ENCODE data around the gene FAM120B. TPM values are rescaled to one million over a fixed set of nuclear protein-coding genes. Genes with fewer than 3 reads are reported as not detected.
"Not testable (repeated sequence)": the region's sequence is repeated elsewhere in the genome, so short reads cannot be mapped to it uniquely, and the experiment has no call there.

The FAM120B gene
- total and polyA plus RNA-seq, 4 experiments from 2014 or later, result 22.7 to 48.6 (median 40.1) TPM

- H3K27ac Mint-ChIP-seq, result no peak overlapping the region
These were observed 8.4 kb downstream of the FAM120B start for GRCh38 chr6:170314983-170315382.

GRCh38 chr6:170316071-170316470 lies 9.5 kb downstream of the FAM120B start:
- Mint-ChIP-seq H3K4me3 (no peak overlapping the region), H3K36me3 (peaks cover 30 to 53% of the 10 kb centered on the region in 2 donors), H3K4me1 (peaks cover 36 to 65% (median 50%) of the 10 kb centered on the region in 4 donors), H3K27ac (peak overlapping the region in 1 of 7 donors; percentile 57), H3K9me3 (no peaks in the 10 kb centered on the region), H3K27me3 (no peaks in the 10 kb centered on the region)
- ChIA-PET CTCF (ENCODE audit: partially characterized antibody) (no interaction called here), POLR2A (ENCODE audit: partially characterized antibody) (no interaction called here)
- no peaks in the 10 kb centered on the region for H3K27me3 ChIP-seq (ENCODE audit: insufficient read depth, low read length)
- peaks cover 10% of the 10 kb centered on the region for H3K36me3 ChIP-seq (ENCODE audit: insufficient read depth, low read length)
- no peaks in the 10 kb centered on the region for H3K9me3 ChIP-seq (ENCODE audit: control insufficient read depth in 1 of 2, low read length in 2 of 2)
- DNase-seq, result no peak
- H3K4me1 ChIP-seq (ENCODE audit: insufficient read depth, low read length), result peaks cover 21% of the 10 kb centered on the region
- H3K27ac ChIP-seq (ENCODE audit: low read depth, low read length), result no peak overlapping the region
- intact Hi-C loops (cut with micrococcal nuclease), result no loop called here
- no peak overlapping the region for H3K4me3 ChIP-seq (ENCODE audit: low read length in 2 of 2)

More at GRCh38 chr6:170314983-170315382, 8.4 kb downstream of the FAM120B start:
- ChIA-PET CTCF (ENCODE audit: partially characterized antibody) (no interaction called here), POLR2A (ENCODE audit: partially characterized antibody) (no interaction called here)
- no peaks in the 10 kb centered on the region for H3K27me3 Mint-ChIP-seq
- no peak overlapping the region for H3K4me3 ChIP-seq (ENCODE audit: low read length in 2 of 2)
- no peaks in the 10 kb centered on the region for H3K27me3 ChIP-seq (ENCODE audit: insufficient read depth, low read length)
- peaks cover 20 to 49% of the 10 kb centered on the region in 2 donors for H3K36me3 Mint-ChIP-seq
- H3K9me3 Mint-ChIP-seq, result no peaks in the 10 kb centered on the region
- H3K4me3 Mint-ChIP-seq, result no peak overlapping the region
- no peak overlapping the region for H3K27ac ChIP-seq (ENCODE audit: low read depth, low read length)
- DNase-seq, result no peak
- peaks cover 32% of the 10 kb centered on the region for H3K4me1 ChIP-seq (ENCODE audit: insufficient read depth, low read length)
- no peaks in the 10 kb centered on the region for H3K9me3 ChIP-seq (ENCODE audit: control insufficient read depth in 1 of 2, low read length in 2 of 2)
- peaks cover 36 to 66% (median 51%) of the 10 kb centered on the region in 4 donors for H3K4me1 Mint-ChIP-seq
- peaks cover 10% of the 10 kb centered on the region for H3K36me3 ChIP-seq (ENCODE audit: insufficient read depth, low read length)
- intact Hi-C loops (cut with micrococcal nuclease), result no loop called here

GRCh38 chr6:170317076-170317475 lies 10.5 kb downstream of the FAM120B start:
- no peak overlapping the region for H3K4me3 ChIP-seq (ENCODE audit: low read length in 2 of 2)
- H3K36me3 ChIP-seq (ENCODE audit: insufficient read depth, low read length), result peaks cover 13% of the 10 kb centered on the region
- DNase-seq, result no peak
- no peak overlapping the region for H3K4me3 Mint-ChIP-seq
- ChIA-PET POLR2A (ENCODE audit: partially characterized antibody) (no interaction called here), CTCF (ENCODE audit: partially characterized antibody) (no interaction called here)
- H3K27ac ChIP-seq (ENCODE audit: low read depth, low read length), result no peak overlapping the region
- intact Hi-C loops (cut with micrococcal nuclease), result no loop called here
- no peaks in the 10 kb centered on the region for H3K9me3 ChIP-seq (ENCODE audit: control insufficient read depth in 1 of 2, low read length in 2 of 2)
- no peaks in the 10 kb centered on the region for H3K9me3 Mint-ChIP-seq
- H3K36me3 Mint-ChIP-seq, result peaks cover 31 to 52% of the 10 kb centered on the region in 2 donors
- no peak overlapping the region for H3K27ac Mint-ChIP-seq
- H3K27me3 ChIP-seq (ENCODE audit: insufficient read depth, low read length), result no peaks in the 10 kb centered on the region
- no peaks in the 10 kb centered on the region for H3K27me3 Mint-ChIP-seq
- H3K4me1 ChIP-seq (ENCODE audit: insufficient read depth, low read length), result peaks cover 12% of the 10 kb centered on the region
- peaks cover 32 to 59% (median 44%) of the 10 kb centered on the region in 4 donors for H3K4me1 Mint-ChIP-seq

GRCh38 chr6:170317718-170318117 lies 11.2 kb downstream of the FAM120B start:
- Mint-ChIP-seq H3K4me1 (peaks cover 35 to 62% (median 45%) of the 10 kb centered on the region in 4 donors), H3K36me3 (peaks cover 38 to 59% of the 10 kb centered on the region in 2 donors), H3K27ac (no peak overlapping the region), H3K4me3 (no peak overlapping the region), H3K27me3 (no peaks in the 10 kb centered on the region), H3K9me3 (no peaks in the 10 kb centered on the region)
- ChIA-PET POLR2A (ENCODE audit: partially characterized antibody) (interaction anchor here (0.6 kb wide), 1 partner anchor 90 kb away, joined by 3 read pairs; no protein-coding TSS in a partner anchor), CTCF (ENCODE audit: partially characterized antibody) (no interaction called here)
- intact Hi-C loops (cut with micrococcal nuclease), result no loop called here
- no peaks in the 10 kb centered on the region for H3K27me3 ChIP-seq (ENCODE audit: insufficient read depth, low read length)
- no peak overlapping the region for H3K27ac ChIP-seq (ENCODE audit: low read depth, low read length)
- H3K4me3 ChIP-seq (ENCODE audit: low read length in 2 of 2), result no peak overlapping the region
- peaks cover 10% of the 10 kb centered on the region for H3K4me1 ChIP-seq (ENCODE audit: insufficient read depth, low read length)
- DNase-seq, result no peak
- no peaks in the 10 kb centered on the region for H3K9me3 ChIP-seq (ENCODE audit: control insufficient read depth in 1 of 2, low read length in 2 of 2)
- peaks cover 17% of the 10 kb centered on the region for H3K36me3 ChIP-seq (ENCODE audit: insufficient read depth, low read length)

- Histone ChIP-seq H3K36me3 (ENCODE audit: insufficient read depth, low read length) (peaks cover 30% of the 10 kb centered on the region), H3K27me3 (ENCODE audit: insufficient read depth, low read length) (no peaks in the 10 kb centered on the region), H3K4me1 (ENCODE audit: insufficient read depth, low read length) (no peaks in the 10 kb centered on the region), H3K4me3 (ENCODE audit: low read length in 2 of 2) (no peak overlapping the region), H3K9me3 (ENCODE audit: control insufficient read depth in 1 of 2, low read length in 2 of 2) (no peaks in the 10 kb centered on the region), H3K27ac (ENCODE audit: low read depth, low read length) (no peak overlapping the region)
- ChIA-PET POLR2A (ENCODE audit: partially characterized antibody) (no interaction called here), CTCF (ENCODE audit: partially characterized antibody) (no interaction called here)
- Mint-ChIP-seq H3K27me3 (no peaks in the 10 kb centered on the region), H3K4me3 (no peak overlapping the region), H3K36me3 (peaks cover 62 to 76% of the 10 kb centered on the region in 2 donors), H3K27ac (peak overlapping the region in 1 of 7 donors; percentile 80), H3K9me3 (no peaks in the 10 kb centered on the region), H3K4me1 (peaks cover 0 to 14% (median 11%) of the 10 kb centered on the region in 4 donors)
- no peak for DNase-seq
- intact Hi-C loops (cut with micrococcal nuclease), result no loop called here
These were observed 22.8 kb downstream of the FAM120B start for GRCh38 chr6:170329321-170329720.

- H3K4me3 ChIP-seq (ENCODE audit: low read length in 2 of 2); H3K27me3 Mint-ChIP-seq; CTCF ChIA-PET (ENCODE audit: partially characterized antibody); H3K9me3 ChIP-seq (ENCODE audit: control insufficient read depth in 1 of 2, low read length in 2 of 2); H3K27ac Mint-ChIP-seq; intact Hi-C loops (cut with micrococcal nuclease); DNase-seq; H3K4me1 ChIP-seq (ENCODE audit: insufficient read depth, low read length); H3K27me3 ChIP-seq (ENCODE audit: insufficient read depth, low read length); H3K9me3 Mint-ChIP-seq; H3K27ac ChIP-seq (ENCODE audit: low read depth, low read length): not testable (repeated sequence)
- Mint-ChIP-seq H3K4me1 (peaks cover 33 to 42% (median 37%) of the 10 kb centered on the region in 4 donors), H3K4me3 (peak overlapping the region in 1 of 8 donors; percentile 8), H3K36me3 (peaks cover 64 to 71% of the 10 kb centered on the region in 2 donors)
- H3K36me3 ChIP-seq (ENCODE audit: insufficient read depth, low read length), result peaks cover 11% of the 10 kb centered on the region
- POLR2A ChIA-PET (ENCODE audit: partially characterized antibody), result interaction anchor here (1.6 kb wide), 1 partner anchor 28 kb away, joined by 3 read pairs; no protein-coding TSS in a partner anchor
These were observed 28.6 kb downstream of the FAM120B start for GRCh38 chr6:170335199-170335598.

- DNase-seq, result no peak
- intact Hi-C loops (cut with micrococcal nuclease), result no loop called here
- Histone ChIP-seq H3K4me3 (ENCODE audit: low read length in 2 of 2) (no peak overlapping the region), H3K27me3 (ENCODE audit: insufficient read depth, low read length) (no peaks in the 10 kb centered on the region), H3K9me3 (ENCODE audit: control insufficient read depth in 1 of 2, low read length in 2 of 2) (no peaks in the 10 kb centered on the region), H3K4me1 (ENCODE audit: insufficient read depth, low read length) (no peaks in the 10 kb centered on the region), H3K27ac (ENCODE audit: low read depth, low read length) (no peak overlapping the region), H3K36me3 (ENCODE audit: insufficient read depth, low read length) (peaks cover 14% of the 10 kb centered on the region)
- Mint-ChIP-seq H3K27me3 (no peaks in the 10 kb centered on the region), H3K36me3 (peaks cover 65 to 76% of the 10 kb centered on the region in 2 donors), H3K4me3 (no peak overlapping the region), H3K9me3 (peaks cover 0 to 2% (median 0%) of the 10 kb centered on the region in 8 donors), H3K27ac (peak overlapping the region in 2 of 7 donors; percentile 4 to 74), H3K4me1 (peaks cover 9 to 21% (median 17%) of the 10 kb centered on the region in 4 donors)
- POLR2A ChIA-PET (ENCODE audit: partially characterized antibody), result no interaction called here
- CTCF ChIA-PET (ENCODE audit: partially characterized antibody), result no interaction called here
These were observed 38.3 kb downstream of the FAM120B start for GRCh38 chr6:170344631-170345576.

All from CD4-positive, alpha-beta memory T cell (primary cell).